ENCODE measurements around the gene PHEX.

The PHEX gene

DNA sequence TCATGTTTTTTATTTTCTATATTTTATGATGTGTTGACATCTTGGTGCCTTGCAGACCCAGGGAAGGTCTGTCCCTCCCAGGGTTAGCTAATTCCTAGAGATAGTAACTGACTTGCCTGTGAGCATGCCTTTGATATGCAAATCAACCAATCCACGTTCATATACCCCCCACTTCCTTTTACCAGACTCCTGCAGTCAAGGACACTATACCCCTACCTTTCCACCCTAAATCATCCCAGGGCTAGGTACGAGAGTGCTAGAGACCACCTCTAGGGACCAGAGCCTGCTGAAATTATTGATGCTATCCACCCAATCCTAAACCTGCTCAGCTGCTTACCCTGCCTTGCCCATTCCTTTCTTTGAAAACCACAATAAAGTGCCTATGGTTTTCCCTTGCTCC lies 7.5 kb upstream of the PHEX start:
- peaks cover 4% of the 10 kb centered on the region for H3K4me1 Mint-ChIP-seq
- no peak overlapping the region for H3K27ac Mint-ChIP-seq
- H3K36me3 Mint-ChIP-seq, result peaks cover 2% of the 10 kb centered on the region
- no peaks in the 10 kb centered on the region for H3K27me3 Mint-ChIP-seq
- DNase-seq (ENCODE audit: low spot score in 2 of 2) (no peak), ATAC-seq (ENCODE audit: low read depth) (no peak)
- H3K4me3 Mint-ChIP-seq, result no peak overlapping the region
- H3K9me3 Mint-ChIP-seq, result peaks cover 2% of the 10 kb centered on the region

DNA sequence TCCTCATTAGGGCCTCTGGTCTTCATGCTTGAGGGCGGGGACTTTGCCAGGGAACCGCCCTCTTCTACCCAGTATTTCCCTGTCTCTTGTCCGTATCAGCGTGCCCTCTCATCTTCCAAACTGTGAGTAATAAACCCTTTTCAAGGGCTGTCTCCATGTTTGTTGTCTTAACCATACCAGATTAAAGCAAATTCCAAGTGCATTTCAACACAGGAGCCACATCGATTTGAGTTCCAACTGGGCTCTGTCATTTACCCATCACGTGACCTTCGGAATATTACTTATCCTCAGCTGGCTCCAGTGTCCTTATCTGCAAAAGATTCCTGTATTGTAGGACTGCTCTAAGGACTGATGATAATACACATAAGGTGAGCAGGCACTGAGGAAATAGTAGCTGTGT lies 6.4 kb upstream of the PHEX start:
- no peak overlapping the region for H3K4me3 Mint-ChIP-seq
- H3K4me1 Mint-ChIP-seq, result peaks cover 7% of the 10 kb centered on the region
- ATAC-seq (ENCODE audit: low read depth) (no peak), DNase-seq (ENCODE audit: low spot score in 2 of 2) (no peak)
- no peak overlapping the region for H3K27ac Mint-ChIP-seq
- H3K9me3 Mint-ChIP-seq, result peaks cover 2% of the 10 kb centered on the region
- peaks cover 2% of the 10 kb centered on the region for H3K36me3 Mint-ChIP-seq
- H3K27me3 Mint-ChIP-seq, result no peaks in the 10 kb centered on the region

DNA sequence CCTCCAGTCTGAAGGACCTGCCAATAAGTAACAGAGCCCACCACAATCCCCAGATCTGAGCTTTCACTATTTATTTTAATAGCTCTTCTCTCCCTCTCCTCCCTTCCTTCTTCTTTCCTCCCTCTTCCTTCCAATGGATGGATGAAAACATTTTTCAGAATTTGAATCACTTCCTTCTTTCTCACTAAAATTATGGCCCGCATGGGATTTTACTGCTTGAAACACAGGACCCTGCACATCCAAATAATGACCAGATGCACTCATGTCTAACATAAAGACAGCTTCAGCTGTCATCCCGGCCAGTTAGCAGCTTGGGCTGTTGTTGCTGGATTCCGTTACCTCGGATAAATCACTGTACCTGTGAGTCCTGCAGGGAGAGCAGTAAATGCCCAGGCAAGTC lies 5.4 kb upstream of the PHEX start:
- no peak for DNase-seq (ENCODE audit: low spot score in 2 of 2)
- H3K9me3 Mint-ChIP-seq, result no peaks in the 10 kb centered on the region
- no peaks in the 10 kb centered on the region for H3K27me3 Mint-ChIP-seq
- H3K36me3 Mint-ChIP-seq, result no peaks in the 10 kb centered on the region
- peaks cover 7% of the 10 kb centered on the region for H3K4me1 Mint-ChIP-seq
- ATAC-seq (ENCODE audit: low read depth), result no peak
- no peak overlapping the region for H3K4me3 Mint-ChIP-seq
- no peak overlapping the region for H3K27ac Mint-ChIP-seq

DNA sequence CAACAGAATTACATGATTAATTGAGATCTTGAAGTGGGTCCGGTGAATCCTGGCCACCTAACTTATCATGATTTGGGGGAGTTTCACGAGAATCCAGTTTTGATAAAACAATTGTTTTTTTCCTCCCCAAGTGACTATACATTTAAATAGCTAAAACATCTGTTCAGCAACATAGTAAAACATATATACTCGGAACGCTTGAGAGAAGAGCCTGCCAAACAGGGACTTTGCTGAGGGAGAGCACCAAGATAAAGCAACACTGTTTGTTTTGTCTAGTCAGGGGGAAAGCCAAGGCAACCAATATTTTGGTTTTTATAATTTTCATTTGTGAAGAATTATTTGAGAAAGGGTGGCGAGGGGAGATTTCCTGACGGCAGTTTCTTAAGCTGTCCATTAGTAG lies 381 bp downstream of the PHEX start:
- H3K27me3 Mint-ChIP-seq, result no peaks in the 10 kb centered on the region
- no peak overlapping the region for H3K4me3 Mint-ChIP-seq
- H3K36me3 Mint-ChIP-seq, result no peaks in the 10 kb centered on the region
- peak overlapping the region; percentile 55 for H3K27ac Mint-ChIP-seq
- peaks cover 12% of the 10 kb centered on the region for H3K4me1 Mint-ChIP-seq
- ATAC-seq (ENCODE audit: low read depth), result no peak
- DNase-seq (ENCODE audit: low spot score in 2 of 2), result no peak
- no peaks in the 10 kb centered on the region for H3K9me3 Mint-ChIP-seq

DNA sequence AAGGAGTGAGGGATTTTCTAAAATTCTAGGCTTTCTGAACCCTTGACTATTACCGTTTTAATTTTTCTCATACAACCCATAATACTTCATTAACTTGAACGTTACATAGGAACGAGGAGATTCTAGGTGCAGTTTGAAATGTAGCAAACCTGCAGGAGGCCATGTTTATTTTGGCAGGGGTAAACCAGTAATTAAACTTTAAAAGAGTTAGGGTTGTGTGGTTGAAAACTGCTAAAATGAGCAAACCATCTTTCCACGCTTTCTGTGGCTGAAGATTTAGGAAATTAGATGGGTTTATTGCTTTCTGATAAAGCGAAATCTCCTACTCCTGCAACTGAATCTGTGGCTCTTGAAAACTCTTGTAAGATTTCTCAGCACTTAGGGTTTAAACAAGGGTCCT lies 1.7 kb downstream of the PHEX start:
- peaks cover 12% of the 10 kb centered on the region for H3K4me1 Mint-ChIP-seq
- ATAC-seq (ENCODE audit: low read depth), result no peak
- no peaks in the 10 kb centered on the region for H3K9me3 Mint-ChIP-seq
- no peaks in the 10 kb centered on the region for H3K36me3 Mint-ChIP-seq
- no peak overlapping the region for H3K4me3 Mint-ChIP-seq
- H3K27ac Mint-ChIP-seq, result no peak overlapping the region
- no peaks in the 10 kb centered on the region for H3K27me3 Mint-ChIP-seq
- DNase-seq (ENCODE audit: low spot score in 2 of 2), result no peak

DNA sequence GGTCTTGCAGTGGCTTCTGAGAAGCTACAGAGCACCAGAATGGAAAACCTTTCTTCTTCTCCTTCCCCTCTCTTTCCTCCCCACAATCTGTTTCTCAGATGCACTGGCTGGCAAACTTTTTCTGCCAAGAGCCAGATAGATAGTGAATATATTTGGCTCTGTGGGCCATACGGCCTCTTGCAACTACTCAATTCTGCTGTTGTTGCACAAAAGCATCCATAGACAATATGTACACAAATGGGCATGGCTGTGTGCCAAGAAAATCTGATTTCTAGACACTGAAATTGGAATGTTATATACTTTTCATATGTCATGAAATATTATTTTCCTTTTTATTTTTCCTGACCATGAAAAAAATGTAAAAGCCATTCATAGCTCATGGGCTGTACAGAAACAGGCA lies 3.1 kb downstream of the PHEX start:
- no peaks in the 10 kb centered on the region for H3K9me3 Mint-ChIP-seq
- peaks cover 5% of the 10 kb centered on the region for H3K4me1 Mint-ChIP-seq
- ATAC-seq (ENCODE audit: low read depth) (no peak), DNase-seq (ENCODE audit: low spot score in 2 of 2) (no peak)
- H3K27ac Mint-ChIP-seq, result no peak overlapping the region
- no peaks in the 10 kb centered on the region for H3K36me3 Mint-ChIP-seq
- H3K27me3 Mint-ChIP-seq, result no peaks in the 10 kb centered on the region
- no peak overlapping the region for H3K4me3 Mint-ChIP-seq

DNA sequence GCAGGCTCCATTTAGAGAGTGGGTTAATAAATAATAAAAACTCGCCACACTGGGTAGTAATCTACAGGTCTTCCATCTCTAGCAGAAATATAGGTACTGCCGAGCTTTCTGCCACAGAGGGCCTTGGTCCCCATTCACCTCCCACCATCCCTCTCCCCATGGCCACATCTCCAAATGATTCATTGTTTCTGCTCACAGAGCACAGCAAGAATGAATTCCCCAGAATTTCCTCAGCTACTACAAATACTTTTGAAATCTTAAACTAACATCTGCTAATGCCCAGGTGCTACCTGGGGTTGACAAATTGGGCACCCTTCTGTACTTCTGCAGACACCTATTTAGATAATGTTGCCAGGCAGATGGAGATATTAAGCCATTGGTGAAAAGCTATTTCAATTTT lies 5.1 kb downstream of the PHEX start:
- no peak overlapping the region for H3K27ac Mint-ChIP-seq
- no peak overlapping the region for H3K4me3 Mint-ChIP-seq
- H3K4me1 Mint-ChIP-seq, result peaks cover 4% of the 10 kb centered on the region
- no peaks in the 10 kb centered on the region for H3K36me3 Mint-ChIP-seq
- DNase-seq (ENCODE audit: low spot score in 2 of 2) (no peak), ATAC-seq (ENCODE audit: low read depth) (no peak)
- no peaks in the 10 kb centered on the region for H3K27me3 Mint-ChIP-seq
- H3K9me3 Mint-ChIP-seq, result no peaks in the 10 kb centered on the region

DNA sequence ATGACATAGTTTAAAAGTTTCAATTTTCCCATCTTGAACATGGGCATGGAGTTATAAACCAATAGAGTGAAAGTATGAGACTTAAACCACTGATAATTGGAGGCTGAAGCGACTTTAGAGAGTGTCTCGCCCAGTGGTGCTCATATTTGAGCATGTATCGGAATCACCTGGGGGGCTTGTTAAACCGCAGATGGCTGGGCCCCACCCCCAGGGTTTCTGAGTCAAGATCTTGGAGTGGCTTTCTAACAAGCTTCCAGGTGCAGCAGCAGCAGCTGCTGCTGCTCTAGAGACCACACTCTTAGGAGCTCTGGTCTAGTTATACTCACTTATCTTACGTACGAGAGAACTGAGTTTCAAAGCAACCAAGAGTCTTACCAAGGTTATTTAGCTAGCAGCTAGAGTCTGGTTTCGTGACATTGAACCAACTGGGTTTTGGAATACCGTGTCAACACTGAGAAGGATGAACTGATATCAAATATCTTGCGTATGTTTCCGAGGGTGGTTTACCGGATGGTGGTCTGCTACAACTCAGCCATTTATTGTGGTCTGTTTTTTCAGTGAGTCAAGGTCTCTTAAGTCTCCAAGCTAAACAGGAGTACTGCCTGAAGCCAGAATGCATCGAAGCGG lies 5.9 kb downstream of the PHEX start:
- no peaks in the 10 kb centered on the region for H3K4me1 Mint-ChIP-seq
- no peak for DNase-seq (ENCODE audit: low spot score in 2 of 2)
- no peak for ATAC-seq (ENCODE audit: low read depth)
- no peak overlapping the region for H3K27ac Mint-ChIP-seq
- no peak overlapping the region for H3K4me3 Mint-ChIP-seq
- H3K36me3 Mint-ChIP-seq, result no peaks in the 10 kb centered on the region
- no peaks in the 10 kb centered on the region for H3K27me3 Mint-ChIP-seq
- no peaks in the 10 kb centered on the region for H3K9me3 Mint-ChIP-seq

DNA sequence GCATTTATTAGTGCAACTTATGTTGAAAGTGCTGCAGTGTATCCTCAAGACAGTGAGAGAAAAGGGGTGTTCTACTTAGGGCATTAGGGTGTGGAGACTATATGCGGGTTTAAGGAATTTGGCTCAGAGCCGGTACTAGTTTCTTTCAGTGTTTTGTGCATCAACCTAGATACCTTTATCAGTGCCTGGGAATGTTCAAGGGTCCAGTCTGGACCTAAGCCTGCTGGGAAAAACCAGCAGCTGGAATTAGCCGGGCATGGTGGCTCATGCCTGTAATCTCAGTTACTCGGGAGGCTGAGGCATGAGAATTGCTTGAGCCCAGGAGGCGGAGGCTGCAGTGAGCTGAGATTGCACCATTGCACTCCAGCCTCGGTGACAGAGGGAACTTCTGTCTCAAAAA lies 7.4 kb downstream of the PHEX start:
- DNase-seq (ENCODE audit: low spot score in 2 of 2) (no peak), ATAC-seq (ENCODE audit: low read depth) (no peak)
- Mint-ChIP-seq H3K4me3 (no peak overlapping the region), H3K9me3 (no peaks in the 10 kb centered on the region), H3K27ac (no peak overlapping the region), H3K27me3 (no peaks in the 10 kb centered on the region), H3K36me3 (no peaks in the 10 kb centered on the region), H3K4me1 (no peaks in the 10 kb centered on the region)

DNA sequence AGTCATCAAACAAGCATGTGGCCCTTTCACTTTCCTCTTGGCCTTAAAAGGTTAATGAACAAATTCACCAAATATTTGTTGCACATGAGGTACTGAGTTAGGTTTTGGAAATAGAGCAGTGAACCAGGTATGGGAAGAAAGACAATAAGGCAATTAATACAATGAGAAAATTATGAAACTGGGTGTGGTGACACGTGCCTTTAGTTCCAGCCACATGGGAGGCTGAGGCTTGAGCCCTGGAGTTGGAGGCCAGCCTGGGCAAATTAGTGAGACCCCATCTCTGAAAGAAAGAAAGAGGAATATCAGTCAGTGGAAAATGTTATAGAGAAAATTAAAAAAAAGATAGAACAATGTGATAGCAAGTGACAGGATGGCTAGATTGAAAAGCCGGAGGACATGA lies 8.1 kb downstream of the PHEX start:
- Mint-ChIP-seq H3K9me3 (no peaks in the 10 kb centered on the region), H3K27ac (peak overlapping the region; percentile 25), H3K27me3 (no peaks in the 10 kb centered on the region), H3K4me1 (no peaks in the 10 kb centered on the region), H3K36me3 (no peaks in the 10 kb centered on the region), H3K4me3 (no peak overlapping the region)
- DNase-seq (ENCODE audit: low spot score in 2 of 2), result no peak
- no peak for ATAC-seq (ENCODE audit: low read depth)

DNA sequence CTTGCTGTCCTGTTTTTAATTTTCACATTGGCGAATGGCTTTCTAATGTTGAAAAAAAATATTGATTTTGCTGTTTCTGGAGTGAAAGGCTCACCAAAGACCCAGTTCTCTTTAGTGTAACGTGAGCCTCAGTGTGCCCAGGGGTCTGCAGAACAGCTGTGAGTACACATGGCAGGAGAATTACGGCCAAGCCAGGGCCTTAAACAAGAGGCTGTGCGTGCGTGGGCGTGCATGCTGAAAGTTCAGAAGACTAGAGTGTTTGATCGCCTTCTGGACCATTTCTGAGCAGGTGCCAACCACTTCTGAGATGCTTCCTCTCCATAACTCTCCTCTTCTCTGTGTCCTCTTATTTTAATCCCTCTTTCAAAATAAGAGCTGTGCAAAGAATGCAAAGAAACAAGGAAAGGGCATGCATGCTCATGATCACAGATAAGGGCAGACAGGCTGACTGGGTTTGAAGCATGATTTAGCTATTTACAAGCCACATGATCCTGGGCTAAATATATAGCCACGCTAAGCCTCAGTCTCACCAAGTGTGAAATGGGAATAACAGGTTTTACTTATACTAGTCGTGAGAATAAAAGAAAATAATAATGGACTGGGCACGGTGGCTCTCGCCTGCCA lies 9.9 kb downstream of the PHEX start:
- no peak for DNase-seq (ENCODE audit: low spot score in 2 of 2)
- no peaks in the 10 kb centered on the region for H3K9me3 Mint-ChIP-seq
- H3K4me1 Mint-ChIP-seq, result no peaks in the 10 kb centered on the region

DNA sequence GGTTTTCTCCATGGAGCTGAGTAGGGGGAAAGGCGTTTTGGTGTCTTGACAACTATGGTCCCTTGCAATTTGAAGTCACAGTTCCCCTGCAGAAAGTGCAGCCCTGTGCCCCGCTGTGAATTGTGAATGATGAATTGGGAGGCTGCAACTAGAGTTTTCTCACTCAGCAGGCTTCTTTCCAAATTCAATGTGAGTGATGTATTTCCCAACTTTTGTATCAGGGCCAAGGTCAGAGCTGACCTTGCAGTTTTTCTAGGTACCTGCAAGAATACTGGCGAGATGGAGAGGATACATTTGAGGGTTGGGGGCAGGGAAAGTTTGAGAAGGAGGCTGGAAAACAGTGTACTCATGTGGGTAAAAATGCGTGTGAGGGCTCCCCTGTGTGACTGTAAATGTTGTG lies 11.7 kb downstream of the PHEX start:
- Mint-ChIP-seq H3K36me3 (no peaks in the 10 kb centered on the region), H3K9me3 (no peaks in the 10 kb centered on the region), H3K27me3 (no peaks in the 10 kb centered on the region), H3K4me1 (no peaks in the 10 kb centered on the region), H3K4me3 (no peak overlapping the region), H3K27ac (peak overlapping the region; percentile 81)
- ATAC-seq (ENCODE audit: low read depth) (no peak), DNase-seq (ENCODE audit: low spot score in 2 of 2) (no peak)

More for the DNA sequence above, 9.9 kb downstream of the PHEX start:
- Mint-ChIP-seq H3K36me3 (no peaks in the 10 kb centered on the region), H3K27me3 (no peaks in the 10 kb centered on the region), H3K4me3 (no peak overlapping the region), H3K27ac (no peak overlapping the region)
- no peak for ATAC-seq (ENCODE audit: low read depth)

DNA sequence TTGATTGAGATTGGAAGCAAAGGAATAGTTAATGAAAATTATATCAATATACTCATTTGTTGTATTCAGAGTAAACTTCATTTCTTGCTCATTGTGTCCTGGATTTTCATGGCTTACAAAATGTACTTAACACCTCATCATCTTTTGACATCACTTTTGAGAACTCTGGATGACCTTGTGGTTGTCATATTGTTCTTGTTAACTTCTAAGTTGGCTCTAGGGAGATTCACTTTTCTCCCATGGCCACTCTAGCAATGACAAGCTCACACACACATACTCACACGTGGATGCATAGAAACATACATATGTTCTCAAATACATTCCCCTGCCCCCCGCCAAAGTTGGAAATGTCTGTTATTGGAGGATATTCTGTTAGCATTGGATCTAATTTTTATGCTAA lies 15.3 kb downstream of the PHEX start:
- Mint-ChIP-seq H3K36me3 (no peaks in the 10 kb centered on the region), H3K4me1 (no peaks in the 10 kb centered on the region), H3K27me3 (no peaks in the 10 kb centered on the region), H3K9me3 (no peaks in the 10 kb centered on the region), H3K27ac (no peak overlapping the region), H3K4me3 (no peak overlapping the region)
- no peak for DNase-seq (ENCODE audit: low spot score in 2 of 2)
- no peak for ATAC-seq (ENCODE audit: low read depth)

DNA sequence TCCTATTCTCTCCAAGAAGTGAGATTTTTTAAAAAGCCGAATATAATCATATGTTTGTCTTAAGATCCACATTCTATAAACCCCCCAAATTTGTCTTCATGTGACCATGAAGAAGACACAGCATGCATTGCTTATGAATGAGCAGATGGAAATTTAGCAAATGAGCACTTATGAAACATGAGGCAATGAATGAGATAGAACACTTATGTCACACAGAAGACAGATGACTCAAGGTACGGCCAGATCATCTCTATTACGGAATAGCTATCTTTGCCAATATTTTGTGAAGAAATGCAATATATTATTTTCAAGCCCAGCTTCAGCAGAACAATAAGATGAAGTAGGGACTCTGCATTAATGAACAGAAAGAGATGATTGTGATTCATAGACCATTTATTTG lies 21.4 kb downstream of the PHEX start:
- Mint-ChIP-seq H3K9me3 (peaks cover 1% of the 10 kb centered on the region), H3K36me3 (no peaks in the 10 kb centered on the region), H3K4me1 (peaks cover 12% of the 10 kb centered on the region), H3K27me3 (no peaks in the 10 kb centered on the region), H3K27ac (no peak overlapping the region), H3K4me3 (no peak overlapping the region)
- DNase-seq (ENCODE audit: low spot score in 2 of 2), result no peak
- no peak for ATAC-seq (ENCODE audit: low read depth)

DNA sequence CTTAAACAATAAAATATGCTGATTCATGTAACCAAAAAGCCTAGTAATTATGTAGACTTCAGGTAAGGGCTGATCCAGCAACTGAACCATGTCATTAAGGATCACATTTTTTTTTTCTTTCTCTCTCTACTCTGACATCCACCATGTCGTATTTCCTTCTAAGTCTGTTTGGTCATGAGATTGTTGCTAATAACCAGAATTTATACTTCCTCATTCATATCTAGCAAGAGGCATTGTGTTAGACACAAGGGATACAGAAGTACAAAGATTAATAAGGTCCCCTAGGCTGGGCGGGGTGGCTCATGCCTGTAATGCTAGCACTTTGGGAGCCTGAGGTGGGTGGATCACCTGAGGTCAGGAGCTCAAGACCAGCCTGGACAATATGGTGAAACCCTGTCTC lies 24.1 kb downstream of the PHEX start:
- peak overlapping the region; percentile 6 for H3K4me3 Mint-ChIP-seq
- no peaks in the 10 kb centered on the region for H3K27me3 Mint-ChIP-seq
- H3K27ac Mint-ChIP-seq, result peak overlapping the region; percentile 60
- ATAC-seq (ENCODE audit: low read depth), result peak; percentile 83
- peaks cover 1% of the 10 kb centered on the region for H3K9me3 Mint-ChIP-seq
- peaks cover 24% of the 10 kb centered on the region for H3K4me1 Mint-ChIP-seq
- DNase-seq (ENCODE audit: low spot score in 2 of 2), result no peak
- H3K36me3 Mint-ChIP-seq, result no peaks in the 10 kb centered on the region

Measured in memory B cell (primary cell).